Left lung (tissue), 10 donors: ENCODE results near the gene LRRC10B. TPM values are rescaled to one million over a fixed set of nuclear protein-coding genes. Genes with fewer than 3 reads are reported as not detected.

ENCODE experiments used
- ATAC-seq: fragments of 200-7000 bp; cut with Tn5 transposase; one replicate; pipeline ENCODE4 v1.9.1; 2020; ENCODE audit warnings: moderate library complexity
- DNase-seq, 4 donors: peaks; one replicate each; pipeline ENCODE4 v3.0.0-alpha.2; 2013 to 2020
- H3K27ac ChIP-seq, 2 donors: fragments of 200-600 bp; sonication (generic) in 1 of 2; one replicate each; pipeline versions ENCODE4 v1.5.0 to v1.8.0; 2020 to 2021
- H3K27me3 ChIP-seq, 2 donors: fragments of 200-600 bp; sonication (generic) in 1 of 2; one replicate each; pipeline versions ENCODE4 v1.5.0 to v1.8.0; 2020 to 2021
- H3K36me3 ChIP-seq, 2 donors: fragments of 200-600 bp; sonication (generic) in 1 of 2; one replicate each; pipeline versions ENCODE4 v1.5.0 to v1.8.0; 2020 to 2021
- H3K4me1 ChIP-seq, 2 donors: fragments of 200-600 bp; one replicate each; pipeline ENCODE4 v1.8.0; 2021
- H3K4me3 ChIP-seq, 2 donors: fragments of 200-600 bp; sonication (generic) in 1 of 2; one replicate each; pipeline versions ENCODE4 v1.5.0 to v1.8.0; 2020 to 2021; ENCODE audit warnings: mild to moderate bottlenecking in 1 of 2
- H3K9me3 ChIP-seq, 2 donors: fragments of 200-600 bp; sonication (generic) in 1 of 2; one replicate each; pipeline versions ENCODE4 v1.5.0 to v1.8.0; 2020 to 2021
- CTCF ChIP-seq, 2 donors: fragments of 200-600 bp; sonication (generic) in 1 of 2; IDR thresholded peaks; one replicate each; pipeline versions ENCODE4 v1.5.0 to v1.8.0; 2021; ENCODE audit warnings: antibody characterized with exemption in 2 of 2
- intact Hi-C, 2 donors: fragments of 100-400 bp; cut with DNase I; formaldehyde crosslinking; loops; one replicate each; pipeline versions ENCODE4 v1.11.2 to v1.14.2; 2022
- polyA plus RNA-seq, 6 donors: library from polyadenylated mRNA; unstranded; fragments of 120-200 nt; gene quantifications; one replicate each; pipeline ENCODE4 v1.2.1, GENCODE V29; 2013; ENCODE audit not compliant: insufficient read length in 6 of 6
- total RNA-seq, 2 donors: library from RNA; stranded (reverse); fragmentation: NEBNext Ultra II Directional; extraction: Animal tissue kit (Norgen Biotek cat#: 25700); gene quantifications; one replicate each; pipeline ENCODE4 v1.2.1, GENCODE V29; 2021
- donor health status: DM: no; HTN: yes; CAD: no.
- donor health status: DM: no; HTN: no; CAD: no.

LRRC10B gene
- total and polyA plus RNA-seq, 8 donors, result 0.29 to 5.5 (median 1.9) TPM

DNA sequence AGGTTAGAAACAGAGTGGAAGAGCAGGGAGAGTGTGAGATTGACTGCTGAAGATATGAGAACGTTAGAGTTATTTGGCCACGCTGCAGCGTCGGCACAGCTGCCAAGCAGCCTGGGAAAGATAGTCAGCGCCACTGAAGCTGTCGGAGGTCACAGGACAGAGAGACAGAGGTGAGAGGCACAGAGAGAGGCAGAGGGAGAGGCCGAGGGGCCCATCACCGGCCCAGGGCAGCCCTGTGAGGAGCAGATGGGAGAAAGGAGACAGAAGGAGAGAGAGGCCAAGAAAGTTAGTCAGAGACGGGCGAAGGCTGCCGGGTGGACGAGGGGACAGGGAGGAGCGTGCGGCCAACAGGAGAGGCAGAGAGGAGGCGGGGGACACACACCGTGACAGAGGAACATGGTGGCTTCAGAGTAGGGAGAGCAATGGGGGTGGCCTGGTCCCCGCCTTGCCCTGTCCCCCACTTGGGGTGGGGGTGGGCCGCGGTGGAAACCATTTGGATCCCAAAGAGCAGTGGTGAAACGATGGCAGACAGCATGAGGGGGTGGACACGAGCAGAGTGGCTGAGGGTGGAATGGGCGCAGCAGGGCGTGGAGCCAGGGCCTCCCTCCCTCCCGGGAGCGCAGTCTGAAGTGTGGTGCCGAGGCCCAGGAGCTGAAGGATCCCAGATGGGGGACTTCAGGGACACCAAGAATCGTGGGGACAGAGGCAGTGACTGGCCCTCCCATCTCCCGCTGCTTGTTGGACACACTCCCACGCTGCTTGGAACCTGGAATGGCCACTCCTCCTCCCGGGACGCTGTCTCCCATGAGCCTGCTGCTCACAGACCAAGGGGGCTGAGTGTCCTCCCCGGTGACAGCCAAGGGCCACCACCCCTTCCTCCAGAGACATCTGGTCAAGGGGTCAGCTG lies 26.6 kb downstream of the LRRC10B start:
- Histone ChIP-seq H3K36me3 (no peaks in the 10 kb centered on the region), H3K4me1 (no peaks in the 10 kb centered on the region), H3K9me3 (no peaks in the 10 kb centered on the region), H3K27me3 (no peaks in the 10 kb centered on the region), H3K4me3 (no peak overlapping the region), H3K27ac (no peak overlapping the region)
- DNase-seq (peak in 1 of 4 donors; percentile 60), ATAC-seq (no peak)
- intact Hi-C loops, result no loop called here
- TF ChIP-seq CTCF (IDR thresholded peaks at IDR 0.05), result no peak

- no peak for TF ChIP-seq CTCF (IDR thresholded peaks at IDR 0.05)
- H3K36me3 ChIP-seq, result no peaks in the 10 kb centered on the region
- H3K9me3 ChIP-seq, result no peaks in the 10 kb centered on the region
- H3K27ac ChIP-seq, result no peak overlapping the region
- ATAC-seq (no peak), DNase-seq (no peak)
- peaks cover 0 to 6% of the 10 kb centered on the region in 2 donors for H3K27me3 ChIP-seq
- H3K4me3 ChIP-seq, result no peak overlapping the region
- no peaks in the 10 kb centered on the region for H3K4me1 ChIP-seq
- intact Hi-C loops, result no loop called here
These were observed 27.6 kb downstream of the LRRC10B start for GRCh38 chr11:61535998-61536675.

GRCh38 chr11:61536676-61537270 lies 28.2 kb downstream of the LRRC10B start:
- Histone ChIP-seq H3K9me3 (no peaks in the 10 kb centered on the region), H3K4me3 (no peak overlapping the region), H3K4me1 (no peaks in the 10 kb centered on the region), H3K36me3 (no peaks in the 10 kb centered on the region), H3K27me3 (peaks cover 0 to 7% of the 10 kb centered on the region in 2 donors), H3K27ac (no peak overlapping the region)
- DNase-seq (no peak), ATAC-seq (no peak)
- no peak for TF ChIP-seq CTCF (IDR thresholded peaks at IDR 0.05)
- intact Hi-C loops, result no loop called here

- Histone ChIP-seq H3K27me3 (peaks cover 0 to 7% of the 10 kb centered on the region in 2 donors), H3K4me1 (no peaks in the 10 kb centered on the region), H3K9me3 (no peaks in the 10 kb centered on the region), H3K36me3 (no peaks in the 10 kb centered on the region), H3K4me3 (no peak overlapping the region), H3K27ac (no peak overlapping the region)
- intact Hi-C loops, result no loop called here
- ATAC-seq, result no peak
- no peak for TF ChIP-seq CTCF (IDR thresholded peaks at IDR 0.05)
- no peak for DNase-seq
These were observed 28.8 kb downstream of the LRRC10B start for GRCh38 chr11:61537326-61537725.

- Histone ChIP-seq H3K4me1 (no peaks in the 10 kb centered on the region), H3K27me3 (peaks cover 0 to 7% of the 10 kb centered on the region in 2 donors), H3K4me3 (no peak overlapping the region), H3K36me3 (no peaks in the 10 kb centered on the region), H3K9me3 (no peaks in the 10 kb centered on the region), H3K27ac (no peak overlapping the region)
- ATAC-seq, result no peak
- no peak for TF ChIP-seq CTCF (IDR thresholded peaks at IDR 0.05)
- DNase-seq, result no peak
- intact Hi-C loops, result no loop called here
These were observed 30.1 kb downstream of the LRRC10B start for GRCh38 chr11:61538636-61538961.
